ENCODE measurements around the gene STX2.

The STX2 gene

GRCh38 chr12:130800312-130800711 lies 38.7 kb downstream of the STX2 start:
- no peak overlapping the region for H3K4me3 ChIP-seq (ENCODE audit: low read length)
- no peak for TF ChIP-seq CTCF (conservative IDR thresholded peaks at IDR 0.05; ENCODE audit: low read length)
- DNase-seq (ENCODE audit: low read depth), result no peak

DNA sequence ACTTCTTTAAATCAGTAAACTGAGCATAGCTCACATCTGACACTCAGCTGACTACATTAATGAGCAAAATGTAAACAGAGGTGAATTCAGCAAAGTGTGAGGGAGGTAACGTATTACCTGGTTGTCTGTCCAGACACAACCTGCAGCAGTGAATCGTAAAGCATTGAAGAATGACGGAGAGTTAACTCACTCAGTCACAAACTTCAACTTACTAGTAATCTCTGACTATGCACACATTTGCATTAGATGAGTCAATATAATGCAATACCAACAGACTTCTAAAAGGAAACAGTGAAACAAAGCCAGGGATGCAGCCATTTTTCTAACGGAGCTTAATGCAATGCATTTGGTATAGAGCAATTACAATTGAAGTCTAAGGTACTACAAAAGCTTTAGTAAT lies 40.0 kb downstream of the STX2 start:
- no peak for DNase-seq (ENCODE audit: low read depth)
- no peak for TF ChIP-seq CTCF (conservative IDR thresholded peaks at IDR 0.05; ENCODE audit: low read length)
- no peak overlapping the region for H3K4me3 ChIP-seq (ENCODE audit: low read length)

- H3K4me3 ChIP-seq (ENCODE audit: low read length), result no peak overlapping the region
- no peak for TF ChIP-seq CTCF (conservative IDR thresholded peaks at IDR 0.05; ENCODE audit: low read length)
- no peak for DNase-seq (ENCODE audit: low read depth)
These were observed 41.9 kb downstream of the STX2 start for GRCh38 chr12:130796985-130797686.

GRCh38 chr12:130795906-130796305 lies 43.1 kb downstream of the STX2 start:
- DNase-seq (ENCODE audit: low read depth), result no peak
- H3K4me3 ChIP-seq (ENCODE audit: low read length), result no peak overlapping the region
- no peak for TF ChIP-seq CTCF (conservative IDR thresholded peaks at IDR 0.05; ENCODE audit: low read length)

- no peak for DNase-seq (ENCODE audit: low read depth)
- TF ChIP-seq CTCF (conservative IDR thresholded peaks at IDR 0.05; ENCODE audit: low read length), result no peak
- no peak overlapping the region for H3K4me3 ChIP-seq (ENCODE audit: low read length)
These were observed 45.5 kb downstream of the STX2 start for GRCh38 chr12:130793554-130793849.

- DNase-seq (ENCODE audit: low read depth), result no peak
- no peak overlapping the region for H3K4me3 ChIP-seq (ENCODE audit: low read length)
- TF ChIP-seq CTCF (conservative IDR thresholded peaks at IDR 0.05; ENCODE audit: low read length), result no peak
These were observed 46.1 kb downstream of the STX2 start for GRCh38 chr12:130792821-130793553.

DNA sequence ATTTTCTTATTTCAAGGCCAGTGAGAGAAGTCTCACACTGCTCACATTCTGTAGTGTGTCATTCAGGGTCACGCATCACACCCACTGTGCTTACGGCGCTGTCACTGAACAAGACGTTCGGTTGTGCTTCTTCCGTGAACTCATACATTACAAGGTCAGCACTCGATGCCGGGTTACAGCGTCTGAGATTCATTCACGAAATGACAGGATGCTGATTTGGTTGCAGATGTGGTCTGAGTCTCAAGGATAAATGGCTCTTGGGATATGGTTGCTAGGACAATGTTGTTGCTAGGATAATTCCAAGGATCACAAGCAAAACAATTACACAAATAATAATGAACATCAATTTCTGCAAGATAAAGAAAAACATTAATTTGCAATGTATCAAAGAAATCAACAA lies 47.4 kb downstream of the STX2 start:
- DNase-seq (ENCODE audit: low read depth), result peak; percentile 5
- no peak for TF ChIP-seq CTCF (conservative IDR thresholded peaks at IDR 0.05; ENCODE audit: low read length)
- H3K4me3 ChIP-seq (ENCODE audit: low read length), result no peak overlapping the region

Data from AG10803 (cell line).